H9 (cell line): ENCODE results near the gene MED29. TPM values are rescaled to one million over a fixed set of nuclear protein-coding genes. Genes with fewer than 3 reads are reported as not detected.

Source experiments
- DNase-seq: peaks from one replicate; pipeline ENCODE4 v3.0.0-alpha.2; 2017
- H2AFZ ChIP-seq: one replicate; pipeline ENCODE4 v1.6.1; 2013; ENCODE audit warnings: mild to moderate bottlenecking, low read length, control low read depth, moderate library complexity
- H2AK5ac ChIP-seq: 2 replicates; pipeline ENCODE4 v1.6.1; 2013; ENCODE audit warnings: low read length, control low read depth, mixed read lengths; ENCODE audit not compliant: insufficient read length
- H2BK120ac ChIP-seq: one replicate; pipeline ENCODE4 v1.6.1; 2013; ENCODE audit warnings: low read depth, mild to moderate bottlenecking, low read length, control low read depth, inconsistent platforms; ENCODE audit not compliant: poor library complexity, severe bottlenecking
- H2BK12ac ChIP-seq: 2 replicates; pipeline ENCODE4 v1.6.1; 2013; ENCODE audit warnings: low read length, control low read depth, mixed read lengths, low read depth; ENCODE audit not compliant: insufficient read length
- H2BK15ac ChIP-seq: 2 replicates; pipeline ENCODE4 v1.6.1; 2013; ENCODE audit warnings: low read depth, low read length, control low read depth
- H2BK20ac ChIP-seq: one replicate; pipeline ENCODE4 v1.6.1; 2013; ENCODE audit warnings: low read depth, mild to moderate bottlenecking, low read length, control low read depth, inconsistent platforms; ENCODE audit not compliant: poor library complexity, severe bottlenecking
- H2BK5ac ChIP-seq: 2 replicates; pipeline ENCODE4 v1.6.1; 2013; ENCODE audit warnings: low read length, control low read depth, mixed read lengths; ENCODE audit not compliant: insufficient read length
- H3K14ac ChIP-seq: 2 replicates; pipeline ENCODE4 v1.6.1; 2013; ENCODE audit warnings: low read length, control low read depth; ENCODE audit not compliant: insufficient read depth
- H3K18ac ChIP-seq: 2 replicates; pipeline ENCODE4 v1.6.1; 2013; ENCODE audit warnings: low read depth, mild to moderate bottlenecking, mixed read lengths, low read length, control low read depth; ENCODE audit not compliant: insufficient read length
- H3K23ac ChIP-seq: 2 replicates; pipeline ENCODE4 v1.6.1; 2013; ENCODE audit warnings: low read length, control low read depth, mixed read lengths, low read depth; ENCODE audit not compliant: insufficient read length
- H3K23me2 ChIP-seq: 2 replicates; pipeline ENCODE4 v1.6.1; 2013; ENCODE audit warnings: low read depth, mild to moderate bottlenecking, mixed read lengths, low read length, control low read depth; ENCODE audit not compliant: insufficient read length, poor library complexity, severe bottlenecking
- H3K27ac ChIP-seq: 2 replicates; pipeline ENCODE4 v1.5.1; 2013; ENCODE audit warnings: low read length, control low read depth, mixed read lengths, low read depth; ENCODE audit not compliant: insufficient read length
- H3K27me3 ChIP-seq: 2 replicates; pipeline ENCODE4 v1.6.1; 2013; ENCODE audit warnings: low read length, control low read depth, inconsistent platforms; ENCODE audit not compliant: insufficient read depth
- H3K4ac ChIP-seq: 2 replicates; pipeline ENCODE4 v1.6.1; 2013; ENCODE audit warnings: low read depth, mild to moderate bottlenecking, control low read depth, inconsistent platforms, low read length, moderate library complexity
- H3K4me1 ChIP-seq: 2 replicates; pipeline ENCODE4 v1.6.1; 2013; ENCODE audit warnings: low read length, control low read depth, inconsistent platforms; ENCODE audit not compliant: insufficient read depth
- H3K4me2 ChIP-seq: 2 replicates; pipeline ENCODE4 v1.6.1; 2013; ENCODE audit warnings: low read length, control low read depth, mixed read lengths; ENCODE audit not compliant: insufficient read length, insufficient read depth
- H3K56ac ChIP-seq: 2 replicates; pipeline ENCODE4 v1.6.1; 2013; ENCODE audit warnings: low read depth, mild to moderate bottlenecking, mixed read lengths, low read length, control low read depth; ENCODE audit not compliant: insufficient read length
- H3K79me1 ChIP-seq: 2 replicates; pipeline ENCODE4 v1.6.1; 2013; ENCODE audit warnings: low read depth, mild to moderate bottlenecking, moderate library complexity, low read length, control low read depth, inconsistent platforms; ENCODE audit not compliant: insufficient read depth, poor library complexity, severe bottlenecking
- H3K79me2 ChIP-seq: 2 replicates; pipeline ENCODE4 v1.6.1; 2013; ENCODE audit warnings: low read length, control low read depth, inconsistent platforms; ENCODE audit not compliant: insufficient read depth
- H3K9ac ChIP-seq: 2 replicates; pipeline ENCODE4 v1.6.1; 2013; ENCODE audit warnings: low read length, control low read depth, mixed read lengths; ENCODE audit not compliant: insufficient read length; ENCODE audit errors: extremely low read depth
- H3K9me3 ChIP-seq: one replicate; pipeline ENCODE4 v1.6.1; 2013; ENCODE audit warnings: low read depth, low read length, inconsistent platforms; ENCODE audit not compliant: control insufficient read depth
- H3T11ph ChIP-seq: one replicate; pipeline ENCODE4 v1.6.1; 2013; ENCODE audit warnings: mild to moderate bottlenecking, low read length, control low read depth, inconsistent platforms
- H4K20me1 ChIP-seq: one replicate; pipeline ENCODE4 v1.6.1; 2013; ENCODE audit not compliant: control insufficient read depth, insufficient read length, insufficient read depth
- H4K5ac ChIP-seq: 2 replicates; pipeline ENCODE4 v1.6.1; 2013; ENCODE audit warnings: low read depth, mild to moderate bottlenecking, mixed read lengths, low read length, control low read depth; ENCODE audit not compliant: insufficient read length
- H4K8ac ChIP-seq: replicated peaks from 2 replicates; pipeline ENCODE4 v1.6.1; 2013; ENCODE audit warnings: low read length, control low read depth, mixed read lengths, low read depth; ENCODE audit not compliant: insufficient read length
- H4K91ac ChIP-seq: 2 replicates; pipeline ENCODE4 v1.6.1; 2013; ENCODE audit warnings: low read depth, mild to moderate bottlenecking, moderate library complexity, mixed read lengths, low read length, control low read depth; ENCODE audit not compliant: insufficient read length
- H3K27ac Mint-ChIP-seq, 3 experiments: 2 replicates in 2 of 3; 3 replicates in 1 of 3; pipeline ENCODE4 v1.8.0; 2020 to 2021; ENCODE audit warnings: mixed read lengths in 3 of 3, mild to moderate bottlenecking in 1 of 3, moderate library complexity in 1 of 3
- H3K27me3 Mint-ChIP-seq: 2 replicates; pipeline ENCODE4 v1.8.0; 2021; ENCODE audit warnings: low read depth, mild to moderate bottlenecking, moderate library complexity, mixed read lengths
- H3K36me3 Mint-ChIP-seq, 3 experiments: 2 replicates in 2 of 3; 3 replicates in 1 of 3; pipeline ENCODE4 v1.8.0; 2020 to 2021; ENCODE audit warnings: low read depth in 3 of 3, mixed read lengths in 3 of 3; ENCODE audit not compliant: insufficient read depth in 1 of 3
- H3K4me1 Mint-ChIP-seq, 2 experiments: 2 replicates each; pipeline ENCODE4 v1.8.0; 2020; ENCODE audit warnings: mixed read lengths in 2 of 2
- H3K4me3 Mint-ChIP-seq, 2 experiments: 2 replicates in 1 of 2; 3 replicates in 1 of 2; pipeline ENCODE4 v1.8.0; 2020 to 2021; ENCODE audit warnings: mild to moderate bottlenecking in 2 of 2, mixed read lengths in 2 of 2, moderate library complexity in 1 of 2
- H3K9me3 Mint-ChIP-seq, 2 experiments: 2 replicates in 1 of 2; 3 replicates in 1 of 2; pipeline ENCODE4 v1.8.0; 2020; ENCODE audit warnings: mild to moderate bottlenecking in 2 of 2, mixed read lengths in 2 of 2, moderate library complexity in 1 of 2
- WGBS: extraction: QIAGEN DNeasy Blood & Tissue Kit; methylation state at CpG from one replicate; pipeline ENCODE4 v1.1.7; 2013; ENCODE audit warnings: missing lambda C conversion rate, low lambda C conversion rate, mixed read lengths; ENCODE audit not compliant: insufficient read length; ENCODE audit errors: extremely low coverage; 5-methylcytosine and 5-hydroxymethylcytosine counted together
- total RNA-seq: library from RNA; stranded (reverse); gene quantifications from 2 replicates; pipeline ENCODE4 v1.2.1, GENCODE V29; 2021
- TF ChIP-seq, protein P1 (sequence below): fragments of 200-600 bp; sonication (generic); conservative IDR thresholded peaks from 3 replicates; pipeline ENCODE4 v1.8.0; 2021; ENCODE audit warnings: antibody characterized with exemption, mild to moderate bottlenecking

The MED29 gene
- total RNA-seq, 1 experiment from 2014 or later, result 48.3 TPM

DNA sequence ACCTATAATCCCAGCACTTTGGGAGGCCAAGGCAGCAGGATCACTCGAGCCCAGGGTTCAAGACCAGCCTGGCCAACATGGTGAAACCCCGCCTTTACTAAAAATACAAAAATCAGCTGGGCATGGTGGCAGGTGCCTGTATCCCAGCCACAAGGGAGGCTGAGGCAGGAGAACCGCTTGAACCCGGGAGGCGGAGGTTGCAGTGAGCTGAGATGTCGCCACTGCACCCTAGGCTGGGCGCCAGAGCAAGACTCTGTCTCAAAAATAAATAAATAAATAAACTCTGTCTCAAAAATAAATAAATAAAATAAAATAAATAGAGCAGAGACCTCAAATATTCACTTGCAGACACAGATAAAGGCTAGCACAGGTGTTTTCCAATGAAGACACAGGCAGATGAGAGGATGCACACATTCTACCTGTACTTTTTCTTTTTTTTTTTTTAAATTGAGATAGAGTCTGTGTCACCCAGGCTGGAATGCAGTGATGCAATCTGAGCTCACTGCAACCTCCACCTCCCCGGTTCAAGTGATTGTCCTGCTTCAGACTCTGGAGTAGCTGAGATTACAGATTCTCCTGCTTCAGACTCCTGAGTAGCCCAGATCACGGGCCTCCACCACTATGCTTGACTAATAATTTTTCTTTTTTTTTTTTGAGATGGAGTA lies 47.2 kb downstream of the MED29 start:
- H3K9ac ChIP-seq, result no peak overlapping the region
- Mint-ChIP-seq H3K4me3 (no peak overlapping the region), H3K9me3 (peaks cover 0 to 7% of the 10 kb centered on the region in 2 experiments; a peak in 2 of 5 replicates)

More for the DNA sequence above, 47.2 kb downstream of the MED29 start:
- Histone ChIP-seq H3K4me2 (no peak overlapping the region), H3T11ph (no peak overlapping the region), H2AFZ (no peak overlapping the region), H2BK15ac (no peak overlapping the region), H2BK120ac (no peak overlapping the region), H4K91ac (no peak overlapping the region), H3K14ac (no peak overlapping the region), H2BK5ac (no peak overlapping the region), H3K23ac (no peak overlapping the region), H2AK5ac (no peak overlapping the region), H3K56ac (no peak overlapping the region), H4K8ac (no peak overlapping the region), H2BK12ac (no peak overlapping the region), H4K5ac (no peak overlapping the region), H3K4ac (no peak overlapping the region), H3K79me1 (peaks cover 9% of the 10 kb centered on the region), H2BK20ac (no peak overlapping the region), H3K27ac (no peak overlapping the region), H3K27me3 (no peaks in the 10 kb centered on the region), H3K9me3 (no peaks in the 10 kb centered on the region), H4K20me1 (no peaks in the 10 kb centered on the region), H3K4me1 (no peaks in the 10 kb centered on the region), H3K79me2 (peaks cover 6% of the 10 kb centered on the region; the same call in 1 of the 2 replicates), H3K18ac (no peak overlapping the region), H3K23me2 (peaks cover 10% of the 10 kb centered on the region)
- DNase-seq, result no peak
- WGBS, result no CpG with 5 or more reads among the region's 9 CpGs
- no peak overlapping the region for H3K27ac Mint-ChIP-seq
- peaks cover 9% of the 10 kb centered on the region for H3K27me3 Mint-ChIP-seq
- H3K36me3 Mint-ChIP-seq, result peaks cover 22 to 27% (median 24%) of the 10 kb centered on the region in 3 experiments
- TF ChIP-seq, protein P1, sequence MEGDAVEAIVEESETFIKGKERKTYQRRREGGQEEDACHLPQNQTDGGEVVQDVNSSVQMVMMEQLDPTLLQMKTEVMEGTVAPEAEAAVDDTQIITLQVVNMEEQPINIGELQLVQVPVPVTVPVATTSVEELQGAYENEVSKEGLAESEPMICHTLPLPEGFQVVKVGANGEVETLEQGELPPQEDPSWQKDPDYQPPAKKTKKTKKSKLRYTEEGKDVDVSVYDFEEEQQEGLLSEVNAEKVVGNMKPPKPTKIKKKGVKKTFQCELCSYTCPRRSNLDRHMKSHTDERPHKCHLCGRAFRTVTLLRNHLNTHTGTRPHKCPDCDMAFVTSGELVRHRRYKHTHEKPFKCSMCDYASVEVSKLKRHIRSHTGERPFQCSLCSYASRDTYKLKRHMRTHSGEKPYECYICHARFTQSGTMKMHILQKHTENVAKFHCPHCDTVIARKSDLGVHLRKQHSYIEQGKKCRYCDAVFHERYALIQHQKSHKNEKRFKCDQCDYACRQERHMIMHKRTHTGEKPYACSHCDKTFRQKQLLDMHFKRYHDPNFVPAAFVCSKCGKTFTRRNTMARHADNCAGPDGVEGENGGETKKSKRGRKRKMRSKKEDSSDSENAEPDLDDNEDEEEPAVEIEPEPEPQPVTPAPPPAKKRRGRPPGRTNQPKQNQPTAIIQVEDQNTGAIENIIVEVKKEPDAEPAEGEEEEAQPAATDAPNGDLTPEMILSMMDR, result no peak
- H3K4me1 Mint-ChIP-seq, result peaks cover 21 to 37% of the 10 kb centered on the region in 2 experiments
